ENCODE results near the gene ERGIC1.

ERGIC1 gene

GRCh38 chr5:172953776-172954675, 120.0 kb downstream of the ERGIC1 start:
- no peak for DNase-seq

DNA sequence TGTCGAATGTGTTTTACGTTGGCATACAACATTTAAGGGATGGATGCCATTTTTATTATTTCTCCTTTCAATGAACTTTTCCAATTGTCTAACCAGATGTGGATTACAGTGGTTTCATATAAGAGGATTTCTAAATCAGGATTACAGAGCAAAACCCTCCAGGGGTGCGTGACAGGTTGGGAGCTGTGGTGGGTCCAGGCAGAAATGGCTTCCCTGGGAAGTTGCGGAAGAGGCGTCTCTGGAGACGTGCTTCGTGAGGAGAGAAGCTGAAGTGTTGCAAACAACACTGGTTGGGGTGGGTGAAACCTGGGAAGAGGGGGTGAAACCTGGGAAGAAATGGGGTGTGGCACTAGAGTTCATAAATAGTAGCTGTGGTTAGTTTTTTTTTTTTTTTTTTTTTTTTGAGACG, 120.7 kb downstream of the ERGIC1 start:
- no peak for DNase-seq

DNA sequence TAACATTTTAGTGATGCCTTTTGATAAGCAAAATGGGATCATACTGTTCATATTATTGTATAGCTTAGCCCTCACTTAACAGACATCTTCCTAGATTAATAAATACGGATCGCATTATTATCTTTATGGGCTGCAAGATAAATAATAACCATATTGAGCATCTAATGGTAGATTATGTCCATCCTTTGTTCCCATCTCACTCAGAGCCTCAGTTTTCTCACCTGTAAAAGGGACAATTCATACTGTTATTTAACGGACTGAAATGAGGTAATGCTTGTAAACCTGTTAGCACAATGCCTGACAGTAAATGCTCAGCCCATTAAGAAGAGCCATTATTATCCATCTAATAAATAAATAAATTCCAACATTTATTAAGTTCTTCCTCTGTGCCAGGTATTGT, 122.2 kb downstream of the ERGIC1 start:
- no peak for DNase-seq

GRCh38 chr5:172956936-172957335, 122.9 kb downstream of the ERGIC1 start:
- DNase-seq: no peak

DNA sequence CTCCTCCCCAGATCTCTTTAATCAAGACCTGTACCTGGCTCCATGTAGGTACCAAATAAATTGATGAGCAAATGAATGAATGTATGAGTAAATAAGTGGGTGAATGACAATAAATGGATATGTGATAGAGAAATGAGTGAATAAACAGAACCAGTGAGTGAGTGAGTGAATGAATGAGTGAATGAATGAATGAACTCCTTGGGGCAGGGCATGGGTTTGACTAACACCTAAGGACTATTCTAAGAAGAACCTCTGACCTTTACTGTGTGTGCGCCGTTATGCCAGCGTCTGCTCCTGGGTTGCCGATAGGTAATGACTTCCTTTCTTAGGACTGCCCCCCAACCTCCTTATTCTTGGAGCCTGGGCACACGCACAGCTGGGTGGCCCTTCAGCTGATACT, 123.4 kb downstream of the ERGIC1 start:
- peak; percentile 14 for DNase-seq

- peak; percentile 51 for DNase-seq
Measured at GRCh38 chr5:172958331-172959046, 124.4 kb downstream of the ERGIC1 start.

DNA sequence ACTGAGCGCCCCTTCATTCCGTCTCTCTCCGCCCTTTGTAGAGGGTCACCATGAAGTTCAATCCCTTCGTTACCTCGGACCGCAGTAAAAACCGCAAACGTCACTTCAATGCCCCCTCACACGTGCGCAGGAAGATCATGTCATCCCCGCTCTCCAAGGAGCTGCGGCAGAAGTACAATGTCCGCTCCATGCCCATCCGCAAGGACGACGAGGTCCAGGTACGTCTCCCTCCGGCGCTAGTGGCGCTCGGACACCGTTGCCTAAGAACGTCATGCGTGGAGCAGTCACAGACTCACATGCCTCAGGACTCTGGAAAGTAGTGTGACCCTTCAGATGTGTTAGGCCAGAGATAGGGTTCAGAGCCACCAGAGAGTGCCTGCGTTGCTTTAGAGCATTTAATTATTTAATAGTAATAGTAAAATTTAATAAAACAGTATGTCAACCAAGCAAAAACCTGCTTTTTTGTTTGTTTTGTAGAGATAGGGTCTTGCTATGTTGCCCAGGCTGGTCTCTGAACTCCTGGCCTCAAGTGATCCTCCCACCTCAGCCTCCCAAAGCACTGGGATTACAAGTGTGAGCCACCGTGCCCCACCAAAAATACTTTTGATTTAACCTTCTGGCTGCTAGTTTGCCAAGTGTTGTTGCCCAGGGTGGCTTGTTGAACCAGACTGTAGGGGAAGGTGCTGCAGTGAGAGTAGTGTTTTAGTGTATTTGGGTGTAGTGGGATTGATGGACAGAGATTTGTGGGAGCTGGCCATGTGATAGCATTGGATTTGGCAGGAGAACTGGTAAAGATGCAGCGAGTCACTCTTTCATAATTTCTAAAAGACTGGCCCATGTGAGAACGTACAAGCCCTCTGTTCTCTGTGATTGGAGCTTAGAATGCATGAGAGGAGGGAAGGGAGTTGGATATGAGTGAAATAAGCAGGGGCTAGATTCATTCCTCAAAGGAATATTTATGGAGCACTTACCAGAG, 126.1 kb downstream of the ERGIC1 start:
- DNase-seq: no peak

GRCh38 chr5:172969921-172970320, 135.9 kb downstream of the ERGIC1 start:
- no peak for DNase-seq

DNA sequence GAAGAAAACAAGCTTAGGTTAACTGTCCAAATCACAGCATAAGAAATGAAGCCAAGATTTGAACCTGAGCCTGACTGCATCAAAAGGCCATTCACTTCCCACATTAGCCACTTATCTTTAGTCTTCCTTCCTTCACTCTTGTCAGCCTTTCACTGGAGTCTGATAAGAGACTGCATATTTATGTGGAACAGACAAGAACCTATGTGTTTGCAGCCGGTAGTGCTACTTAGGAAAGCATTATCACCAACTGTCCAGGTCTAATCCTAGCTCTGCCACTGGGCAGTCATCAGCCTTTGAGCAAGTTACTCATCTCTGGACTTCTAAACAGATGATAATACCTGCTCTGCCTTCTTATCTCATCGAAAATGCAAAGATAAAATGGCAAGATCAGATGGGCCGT, 137.4 kb downstream of the ERGIC1 start:
- DNase-seq: no peak

- DNase-seq: no peak
Measured at GRCh38 chr5:172972552-172972951, 138.5 kb downstream of the ERGIC1 start.

- DNase-seq: no peak
Measured at GRCh38 chr5:172973127-172973916, 139.3 kb downstream of the ERGIC1 start.

DNA sequence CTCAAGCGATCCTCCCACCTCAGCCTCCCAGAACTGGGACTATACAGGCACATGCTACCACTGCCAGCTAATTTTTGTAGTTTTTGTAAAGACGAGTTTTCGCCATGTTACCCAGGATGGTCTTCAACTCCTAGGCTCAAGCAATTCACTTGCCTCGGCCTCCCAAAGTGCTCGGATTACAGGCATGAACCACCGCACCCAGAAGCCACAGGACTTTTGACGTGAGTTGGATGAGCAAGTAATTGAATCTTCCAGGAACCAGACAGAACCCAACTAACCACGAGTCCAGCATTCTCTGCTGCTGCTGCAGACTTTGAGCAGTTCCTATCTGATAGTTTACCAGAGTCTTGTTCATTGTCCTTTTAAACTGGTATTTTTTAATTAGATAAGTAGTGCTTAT, 139.9 kb downstream of the ERGIC1 start:
- DNase-seq: no peak

GRCh38 chr5:172975289-172975688, 141.2 kb downstream of the ERGIC1 start:
- DNase-seq: no peak

DNA sequence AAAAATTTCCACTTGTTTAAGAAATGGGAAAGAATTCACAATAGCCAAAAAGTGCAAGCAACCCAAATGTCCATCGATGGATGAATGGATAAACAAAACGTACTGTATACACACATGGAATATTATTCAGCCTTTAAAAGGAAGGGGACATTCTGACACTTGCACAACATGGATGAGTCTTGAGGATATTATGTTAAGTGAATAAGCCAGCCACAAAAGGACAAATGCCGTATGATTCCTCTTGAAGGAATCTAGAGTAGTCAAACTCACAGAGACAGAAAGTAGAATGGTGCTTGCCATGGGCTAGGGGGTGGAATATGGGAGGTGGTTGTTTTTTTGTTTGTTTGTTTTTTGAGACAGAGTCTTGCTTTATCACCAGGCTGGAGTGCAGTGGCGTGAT, 145.7 kb downstream of the ERGIC1 start:
- DNase-seq: no peak

DNA sequence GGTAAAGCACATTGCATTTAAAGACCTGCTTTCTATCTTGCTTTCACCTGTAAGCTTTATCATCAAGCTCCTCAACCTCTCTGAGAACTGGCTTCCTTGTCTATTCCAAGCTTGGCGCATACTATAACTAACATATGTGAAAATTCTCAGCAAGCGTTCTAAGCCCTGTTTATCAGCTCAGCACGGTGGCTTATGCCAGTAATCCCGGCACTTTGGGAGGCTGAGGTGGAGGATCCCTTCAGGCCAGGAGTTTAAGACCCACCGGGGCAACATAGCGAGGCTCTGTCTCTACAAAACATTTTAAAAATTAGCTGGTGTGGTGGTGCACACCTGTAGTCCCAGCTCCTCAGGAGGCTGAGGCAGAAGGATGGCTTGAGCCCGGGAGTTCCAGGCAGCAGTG, 147.9 kb downstream of the ERGIC1 start:
- DNase-seq: no peak

DNA sequence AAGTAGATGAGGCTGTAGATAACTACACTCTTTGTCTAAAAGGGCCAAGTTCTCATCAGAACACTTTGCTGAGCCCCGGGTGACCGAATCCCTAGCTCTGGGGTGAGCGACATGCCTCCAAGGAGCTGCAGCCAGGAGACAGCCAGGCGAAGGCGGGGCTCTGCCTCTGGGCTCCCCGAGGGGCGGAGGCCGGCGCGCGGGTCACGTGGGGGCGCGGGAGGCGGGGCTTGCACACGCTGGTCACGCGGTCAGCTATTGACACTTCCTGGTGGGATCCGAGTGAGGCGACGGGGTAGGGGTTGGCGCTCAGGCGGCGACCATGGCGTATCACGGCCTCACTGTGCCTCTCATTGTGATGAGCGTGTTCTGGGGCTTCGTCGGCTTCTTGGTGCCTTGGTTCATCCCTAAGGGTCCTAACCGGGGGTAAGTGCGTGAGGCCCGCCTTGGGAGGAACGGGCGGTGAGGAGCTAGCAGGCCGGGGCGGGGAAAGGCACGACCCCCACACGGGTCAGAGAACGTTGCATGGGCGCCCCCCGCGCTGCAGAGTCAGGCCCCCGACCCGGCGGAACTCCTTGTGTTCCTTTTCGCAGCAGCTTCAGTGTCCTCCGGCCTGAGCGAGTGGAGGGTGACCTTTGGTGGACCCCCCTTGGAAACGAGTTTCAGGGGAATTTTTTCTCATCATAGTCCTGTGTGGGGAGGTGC, 149.6 kb downstream of the ERGIC1 start, which contains the start of gene ATP6V0E1:
Gene ATP6V0E1 (plus strand): TSS at position 230 of the 702 bp plus-strand sequence. CDS start 90 bp downstream, at position 320.
- DNase-seq: peak; percentile 86

GRCh38 chr5:172984244-172984953, 150.3 kb downstream of the ERGIC1 start:
- DNase-seq: peak; percentile 59

GRCh38 chr5:172985596-172985995, 151.5 kb downstream of the ERGIC1 start:
- peak; percentile 13 for DNase-seq

- DNase-seq: no peak
Measured at GRCh38 chr5:172988276-172988675, 154.2 kb downstream of the ERGIC1 start.

DNA sequence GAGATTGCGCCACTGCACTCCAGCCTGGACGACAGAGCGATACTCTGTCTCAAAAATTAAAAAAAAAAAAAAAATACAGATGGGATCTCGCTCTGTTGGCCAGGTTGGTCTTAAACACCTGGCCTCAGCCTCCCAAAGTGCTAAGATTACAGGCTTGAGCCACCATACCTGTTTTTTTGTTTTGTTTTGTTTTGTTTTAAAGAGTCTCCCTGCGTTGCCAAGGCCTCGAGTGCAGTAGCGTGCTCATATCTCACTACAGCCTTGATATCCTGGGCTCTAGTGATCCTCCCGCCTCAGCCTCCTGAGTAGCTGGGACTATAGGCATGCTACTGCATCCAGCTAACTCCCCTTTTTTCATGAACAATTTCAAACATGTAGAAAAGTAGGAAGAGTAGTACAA, 156.7 kb downstream of the ERGIC1 start:
- DNase-seq: no peak

DNA sequence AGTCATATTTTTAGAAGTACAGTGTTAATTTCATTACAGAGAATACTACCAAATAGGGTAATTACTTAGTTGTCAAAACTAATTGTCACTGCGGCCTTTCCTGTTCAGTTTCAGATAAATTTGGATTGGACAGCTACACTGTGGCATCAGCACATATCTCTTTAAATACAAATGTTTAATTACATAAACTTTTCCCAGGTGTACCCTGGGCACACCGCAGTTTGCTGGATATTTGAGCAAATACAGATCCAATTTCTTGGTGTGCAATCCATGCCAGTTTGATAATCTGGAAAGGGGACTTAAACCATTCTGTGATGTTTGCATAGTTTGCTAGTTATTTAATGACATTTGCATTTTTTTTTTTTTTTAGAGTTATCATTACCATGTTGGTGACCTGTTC, 160.4 kb downstream of the ERGIC1 start:
- DNase-seq: no peak
